RWPE2 (cell line): ENCODE measurements around the gene PRSS21.

Experiments used
- ATAC-seq: fragments of 200-7000 bp; cut with Tn5 transposase; 3 replicates; pipeline ENCODE4 v1.9.1; 2021; ENCODE audit warnings: low read depth
- DNase-seq: peaks from one replicate; pipeline ENCODE4 v3.0.0-alpha.2; 2020; ENCODE audit warnings: low spot score
- H3K27ac ChIP-seq: fragments of 450-650 bp; 2 replicates; pipeline ENCODE4 v1.5.1; 2017; ENCODE audit warnings: mild to moderate bottlenecking; ENCODE audit not compliant: poor library complexity, severe bottlenecking
- H3K27me3 ChIP-seq: fragments of 250-450 bp; sonication (Bioruptor Pico); 2 replicates; pipeline ENCODE4 v1.5.1; 2021; ENCODE audit warnings: mild to moderate bottlenecking, moderate library complexity; ENCODE audit not compliant: insufficient read depth, poor library complexity, severe bottlenecking
- H3K36me3 ChIP-seq: fragments of 250-450 bp; sonication (Bioruptor Pico); 2 replicates; pipeline ENCODE4 v1.5.1; 2020; ENCODE audit warnings: low read depth, mild to moderate bottlenecking, moderate library complexity
- H3K4me1 ChIP-seq: fragments of 250-450 bp; sonication (Bioruptor Pico); 2 replicates; pipeline ENCODE4 v1.5.1; 2021; ENCODE audit warnings: mild to moderate bottlenecking, moderate library complexity; ENCODE audit not compliant: insufficient read depth, poor library complexity, severe bottlenecking
- H3K4me3 ChIP-seq: fragments of 250-450 bp; sonication (Bioruptor Pico); 2 replicates; pipeline ENCODE4 v1.5.1; 2021; ENCODE audit warnings: mild to moderate bottlenecking, moderate library complexity; ENCODE audit not compliant: severe bottlenecking
- H3K9me3 ChIP-seq: fragments of 250-450 bp; sonication (Bioruptor Pico); 2 replicates; pipeline ENCODE4 v1.5.1; 2021; ENCODE audit warnings: mild to moderate bottlenecking, moderate library complexity; ENCODE audit not compliant: severe bottlenecking
- TF ChIP-seq, protein P1 (sequence below): fragments of 450-650 bp; IDR thresholded peaks from one replicate; pipeline ENCODE4 v1.5.1; 2017; ENCODE audit warnings: mild to moderate bottlenecking, moderate library complexity; ENCODE audit not compliant: poor library complexity, severe bottlenecking

PRSS21 gene

DNA sequence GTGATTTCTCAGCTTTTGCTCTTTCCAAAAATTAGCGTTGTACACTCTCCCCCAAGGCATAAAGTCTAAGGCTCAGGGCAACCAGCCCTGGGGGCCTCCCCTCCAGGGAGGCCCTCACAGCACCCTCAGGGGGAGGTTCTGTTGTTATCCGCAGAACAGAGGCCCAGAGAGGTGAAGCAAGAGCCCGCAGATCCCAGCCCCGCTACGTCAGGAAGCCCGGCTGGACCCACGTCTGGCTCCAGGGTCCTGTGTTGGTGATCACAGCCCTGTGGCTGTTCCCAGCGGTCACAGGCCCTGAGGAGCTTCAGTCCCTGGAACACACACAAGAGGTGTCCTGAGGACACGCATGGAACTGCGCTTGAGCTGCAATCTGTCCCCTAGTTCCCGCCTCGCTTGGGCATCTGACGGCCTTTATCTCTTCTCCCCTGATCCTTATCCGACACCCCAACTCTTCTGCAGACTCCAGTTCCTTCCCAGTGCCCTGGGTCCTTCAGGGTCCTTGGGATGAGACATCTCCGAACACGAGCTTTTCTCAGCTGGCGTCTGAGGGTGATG is 11.9 kb downstream of the PRSS21 start:
- no peak overlapping the region for H3K4me3 ChIP-seq
- ATAC-seq: no peak
- no peak for DNase-seq
- no peaks in the 10 kb centered on the region for H3K27me3 ChIP-seq
- H3K27ac ChIP-seq: no peak overlapping the region
- H3K36me3 ChIP-seq: no peaks in the 10 kb centered on the region
- TF ChIP-seq, protein P1, sequence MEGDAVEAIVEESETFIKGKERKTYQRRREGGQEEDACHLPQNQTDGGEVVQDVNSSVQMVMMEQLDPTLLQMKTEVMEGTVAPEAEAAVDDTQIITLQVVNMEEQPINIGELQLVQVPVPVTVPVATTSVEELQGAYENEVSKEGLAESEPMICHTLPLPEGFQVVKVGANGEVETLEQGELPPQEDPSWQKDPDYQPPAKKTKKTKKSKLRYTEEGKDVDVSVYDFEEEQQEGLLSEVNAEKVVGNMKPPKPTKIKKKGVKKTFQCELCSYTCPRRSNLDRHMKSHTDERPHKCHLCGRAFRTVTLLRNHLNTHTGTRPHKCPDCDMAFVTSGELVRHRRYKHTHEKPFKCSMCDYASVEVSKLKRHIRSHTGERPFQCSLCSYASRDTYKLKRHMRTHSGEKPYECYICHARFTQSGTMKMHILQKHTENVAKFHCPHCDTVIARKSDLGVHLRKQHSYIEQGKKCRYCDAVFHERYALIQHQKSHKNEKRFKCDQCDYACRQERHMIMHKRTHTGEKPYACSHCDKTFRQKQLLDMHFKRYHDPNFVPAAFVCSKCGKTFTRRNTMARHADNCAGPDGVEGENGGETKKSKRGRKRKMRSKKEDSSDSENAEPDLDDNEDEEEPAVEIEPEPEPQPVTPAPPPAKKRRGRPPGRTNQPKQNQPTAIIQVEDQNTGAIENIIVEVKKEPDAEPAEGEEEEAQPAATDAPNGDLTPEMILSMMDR: no peak
- H3K9me3 ChIP-seq: no peaks in the 10 kb centered on the region
- H3K4me1 ChIP-seq: peaks cover 8% of the 10 kb centered on the region

DNA sequence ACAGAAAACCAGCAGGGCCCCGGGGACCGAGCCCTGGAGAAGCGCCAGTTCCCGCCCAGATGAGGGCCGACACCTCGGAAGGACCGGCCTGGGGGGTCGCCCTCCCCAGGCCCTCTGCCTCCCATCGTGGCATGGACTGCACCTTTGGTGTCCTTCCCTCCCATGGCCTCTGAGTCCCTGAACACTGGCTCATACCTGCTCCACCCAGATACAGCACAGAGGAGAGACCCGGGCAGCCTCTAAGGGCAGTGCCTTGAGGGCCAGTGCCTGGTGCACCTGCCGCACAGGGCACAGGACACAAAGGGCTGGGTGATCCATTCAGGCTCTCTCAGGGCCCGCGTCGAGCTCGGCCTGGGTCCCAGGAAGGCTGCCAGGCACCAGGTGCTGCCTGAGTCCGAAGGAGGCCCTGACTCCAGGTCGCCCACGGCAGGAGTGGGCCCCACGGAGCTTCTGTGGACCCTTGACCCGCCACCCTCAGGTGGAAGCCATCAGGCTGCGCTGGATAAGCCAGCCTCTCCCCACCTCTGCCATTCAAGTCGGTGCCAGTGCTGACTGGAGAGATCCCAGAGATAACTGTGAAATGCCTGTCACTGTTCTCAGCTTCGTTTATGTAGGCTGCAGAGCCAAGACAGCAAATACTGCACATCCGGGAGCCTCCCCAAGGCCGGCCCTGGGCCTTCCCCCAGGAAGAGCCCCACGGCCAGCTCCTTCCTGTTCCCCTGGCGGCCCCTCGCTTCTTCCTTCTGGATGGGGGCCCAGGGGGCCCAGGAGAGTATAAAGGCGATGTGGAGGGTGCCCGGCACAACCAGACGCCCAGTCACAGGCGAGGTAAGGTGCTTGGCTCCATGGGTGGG is 12.7 kb downstream of the PRSS21 start, which contains the start of gene ZG16B:
TSS of gene ZG16B (plus strand) at position 803 of the 854 bp plus-strand sequence. CDS start 139 bp downstream, outside the sequence.
- no peaks in the 10 kb centered on the region for H3K27me3 ChIP-seq
- DNase-seq: no peak

DNA sequence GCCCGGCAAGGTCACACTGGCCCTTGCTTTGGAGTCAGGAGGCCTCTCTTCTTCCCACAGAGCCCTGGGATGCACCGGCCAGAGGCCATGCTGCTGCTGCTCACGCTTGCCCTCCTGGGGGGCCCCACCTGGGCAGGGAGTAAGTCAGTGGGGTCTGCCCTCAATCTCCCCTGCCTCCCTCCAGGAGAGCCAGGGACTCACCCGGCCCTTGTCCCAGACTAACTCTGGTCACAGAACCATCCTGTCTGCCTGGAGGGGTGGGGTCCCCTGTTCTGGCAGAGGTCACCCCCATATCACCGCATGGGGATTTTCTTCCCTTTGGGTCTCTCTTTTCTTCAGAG is 13.3 kb downstream of the PRSS21 start:
- H3K36me3 ChIP-seq: no peaks in the 10 kb centered on the region
- no peak overlapping the region for H3K4me3 ChIP-seq
- no peaks in the 10 kb centered on the region for H3K27me3 ChIP-seq
- peaks cover 11% of the 10 kb centered on the region for H3K4me1 ChIP-seq
- ATAC-seq (peak; percentile 20; the same call in 2 of the 3 replicates), DNase-seq (no peak)
- peak overlapping the region; percentile 39 for H3K27ac ChIP-seq
- TF ChIP-seq, protein P1: no peak
- no peaks in the 10 kb centered on the region for H3K9me3 ChIP-seq

More for the DNA sequence above, 12.7 kb downstream of the PRSS21 start, which contains the start of gene ZG16B:
- ATAC-seq: peak; percentile 78
- Histone ChIP-seq H3K27ac (peak within 1 kb of the TSS; percentile 39), H3K4me3 (no peak within 1 kb of the TSS), H3K4me1 (peaks cover 8% of the 10 kb centered on the region), H3K9me3 (no peaks in the 10 kb centered on the region), H3K36me3 (no peaks in the 10 kb centered on the region)
- TF ChIP-seq, protein P1: no peak

DNA sequence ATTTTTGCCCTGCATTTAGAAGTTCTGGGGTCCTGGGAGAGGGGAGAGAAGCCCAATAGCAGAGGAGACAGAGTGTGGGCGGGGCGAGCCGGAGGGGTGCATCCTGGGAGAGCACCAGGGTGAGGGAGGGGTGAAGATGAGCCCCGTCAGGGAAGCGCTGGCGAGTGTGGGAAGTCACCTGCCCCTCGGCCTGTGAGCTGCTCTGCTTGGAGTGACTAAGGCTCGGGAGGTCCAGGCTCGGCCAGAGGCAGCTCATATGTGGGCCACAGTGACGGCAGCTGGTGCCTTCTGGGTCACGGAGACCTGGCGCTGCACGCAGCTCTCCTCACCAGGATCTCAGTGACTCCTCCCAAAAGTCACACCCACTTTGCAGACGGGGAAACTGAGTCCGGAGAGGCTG is 14.2 kb downstream of the PRSS21 start:
- no peaks in the 10 kb centered on the region for H3K36me3 ChIP-seq
- no peak overlapping the region for H3K4me3 ChIP-seq
- H3K27ac ChIP-seq: no peak overlapping the region
- no peaks in the 10 kb centered on the region for H3K9me3 ChIP-seq
- H3K4me1 ChIP-seq: peaks cover 17% of the 10 kb centered on the region
- TF ChIP-seq, protein P1: no peak
- no peak for ATAC-seq
- DNase-seq: peak; percentile 62
- no peaks in the 10 kb centered on the region for H3K27me3 ChIP-seq
